NCI-H187 treated with DMSO at 0.1 percent for 48 hours (cell line): ENCODE data around the gene MYCBP2.
"Not testable (repeated sequence)": the region's sequence is repeated elsewhere in the genome, so short reads cannot be mapped to it uniquely, and the experiment has no call there.

Source experiments
- DNase-seq: peaks from one replicate; lab custom pipeline; 2025; lab: John Stamatoyannopoulos, UW

Gene MYCBP2

DNA sequence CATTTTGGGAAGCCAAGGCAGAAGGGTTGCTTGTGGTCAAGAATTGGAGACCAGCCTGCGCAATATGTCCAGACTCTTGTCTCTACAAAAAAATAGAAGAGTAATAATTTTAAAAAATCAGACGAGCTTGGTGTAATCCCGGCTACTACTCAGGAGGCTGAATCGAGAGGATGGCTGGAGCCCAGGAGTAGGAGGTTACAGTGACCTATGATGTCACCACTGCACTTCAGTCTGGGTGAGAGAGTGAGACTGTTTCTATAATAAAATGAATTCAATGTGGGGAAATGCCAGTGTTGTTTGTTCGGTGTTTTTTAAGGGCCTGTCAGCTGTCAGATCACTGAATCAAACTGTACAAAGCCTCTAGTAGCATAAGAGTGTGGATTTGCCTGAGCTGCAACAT is 298.7 kb downstream of the MYCBP2 start:
- no peak for DNase-seq

DNA sequence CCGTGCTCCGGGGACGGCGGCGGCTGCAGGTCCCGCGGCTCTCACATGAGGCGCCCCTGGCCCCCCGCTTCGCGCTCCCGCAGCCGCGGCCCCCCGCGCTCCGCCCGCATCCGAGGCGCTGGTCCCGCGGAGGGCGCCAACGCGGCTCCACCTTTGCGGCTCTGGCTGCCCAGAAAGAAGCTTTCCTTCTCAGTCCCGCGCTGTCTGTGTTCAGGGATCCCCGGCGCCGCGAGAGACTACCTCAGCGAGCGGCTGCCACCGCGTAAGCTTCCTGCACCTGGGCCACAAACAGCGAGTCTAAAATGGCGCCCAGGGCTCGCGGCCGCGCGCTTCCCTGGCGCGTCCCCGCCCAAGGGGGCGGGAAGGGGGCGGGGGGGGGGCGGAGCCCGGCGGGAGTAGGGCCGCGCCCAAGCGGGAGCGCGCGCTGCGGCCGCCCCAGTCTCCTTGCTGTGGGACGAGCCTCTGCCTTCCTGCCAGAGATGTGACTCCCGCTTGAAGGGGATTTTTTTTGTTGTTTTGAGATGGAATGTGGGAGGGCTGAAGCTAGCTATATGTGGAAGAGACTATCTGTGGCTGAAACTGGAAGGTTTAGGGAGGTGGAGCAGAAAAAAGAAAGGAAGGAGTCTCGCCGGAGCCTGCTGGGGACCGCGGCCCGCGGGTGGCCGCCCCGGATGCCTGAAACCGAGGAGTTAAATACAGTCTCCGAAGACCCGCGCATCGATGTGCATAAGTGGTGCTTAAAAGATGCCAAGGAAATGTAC is 299.9 kb downstream of the MYCBP2 start, which contains the start of gene FBXL3:
TSS of gene FBXL3 (minus strand) at position 299 of the 761 bp plus-strand sequence. CDS start 5,299 bp downstream, outside the sequence.
- peak; percentile 63 for DNase-seq

- no peak for DNase-seq
These were observed 300.5 kb downstream of the MYCBP2 start for GRCh38 chr13:77026255-77026860.

DNA sequence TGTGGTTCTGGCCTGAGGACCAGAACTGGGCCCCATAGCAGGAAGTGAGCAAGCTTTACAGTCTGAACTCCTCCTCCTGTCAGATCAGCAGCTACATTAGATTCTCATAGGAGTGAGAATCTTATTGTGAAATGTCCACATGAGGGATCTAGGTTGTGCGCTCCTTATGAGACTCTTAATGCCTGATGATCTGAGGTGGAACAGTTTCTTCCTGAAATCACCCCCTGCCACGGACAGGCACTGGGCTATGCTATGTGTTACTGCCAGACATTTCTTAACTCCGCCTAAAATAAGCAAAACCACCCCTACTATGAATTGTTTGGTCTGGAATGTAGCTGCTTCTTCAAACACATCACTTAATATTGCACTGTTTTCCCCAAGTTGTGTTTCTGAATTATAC is 304.6 kb downstream of the MYCBP2 start:
- no peak for DNase-seq

GRCh38 chr13:77019756-77020155 is 307.1 kb downstream of the MYCBP2 start:
- no peak for DNase-seq

DNA sequence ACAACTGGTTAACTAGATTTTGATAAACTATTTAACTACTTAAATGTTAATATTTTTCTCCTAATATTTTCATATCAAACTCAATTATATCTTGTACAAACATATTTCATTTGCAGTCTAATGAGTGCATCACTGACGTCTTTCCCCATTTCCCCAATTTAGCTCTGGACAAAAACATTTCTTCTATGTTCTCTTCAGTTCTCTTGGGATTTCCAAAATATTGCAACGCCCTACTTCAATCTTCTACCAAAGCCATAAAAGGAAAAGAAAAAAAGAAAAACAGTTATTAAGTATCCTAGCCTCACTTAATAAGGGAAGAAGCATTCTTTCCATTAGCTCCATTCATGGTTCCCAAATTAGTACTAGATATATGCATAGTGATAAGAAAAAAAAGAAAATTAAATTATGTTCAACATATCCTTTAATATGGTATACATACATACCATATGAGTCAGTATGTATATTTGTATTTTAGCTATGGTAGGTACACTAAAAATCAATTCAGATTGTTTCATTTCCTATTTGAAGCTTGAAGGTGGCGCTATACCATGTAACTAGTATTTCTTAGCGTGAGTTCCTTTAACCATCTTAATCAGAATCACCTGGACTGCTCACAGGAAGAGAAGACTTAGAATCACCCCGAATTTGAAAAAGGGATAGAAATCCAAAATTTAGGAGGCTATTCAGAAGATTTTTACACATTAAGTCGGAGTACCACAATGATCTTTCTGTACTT is 309.8 kb downstream of the MYCBP2 start:
- no peak for DNase-seq

GRCh38 chr13:77016251-77016812 is 310.6 kb downstream of the MYCBP2 start:
- no peak for DNase-seq

- no peak for DNase-seq
These were observed 311.8 kb downstream of the MYCBP2 start for GRCh38 chr13:77014906-77015685.

DNA sequence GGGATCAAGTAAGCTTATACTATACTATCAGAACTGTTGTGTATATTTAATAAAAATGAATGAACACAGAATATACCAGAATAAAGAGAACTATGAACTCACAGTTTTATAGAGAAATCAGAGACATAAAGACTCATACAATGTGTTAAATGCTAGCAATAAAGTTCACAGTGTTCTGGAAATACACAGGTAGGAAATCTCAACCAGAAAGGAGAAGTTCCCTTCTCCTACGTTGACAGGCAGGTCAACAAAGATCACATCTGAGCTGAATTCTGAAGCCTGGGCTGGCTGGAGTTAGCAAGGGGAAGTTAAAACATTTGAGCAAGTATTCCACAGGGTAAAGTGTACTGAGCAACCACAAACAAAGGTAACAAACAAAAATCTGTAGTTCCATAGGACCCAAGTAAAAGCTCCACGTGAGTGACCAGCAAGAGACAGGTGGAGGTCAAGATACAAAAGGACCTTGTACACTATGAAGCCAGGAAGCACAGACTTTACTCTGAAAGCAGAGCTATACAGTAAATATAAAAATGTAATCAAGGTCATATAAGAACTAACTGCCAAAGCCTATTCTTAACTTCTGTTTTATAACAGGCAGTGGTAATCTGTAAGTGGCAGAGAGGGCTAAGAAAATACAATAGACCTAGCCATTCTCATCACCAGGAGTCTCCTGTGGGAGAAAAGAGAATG is 312.9 kb downstream of the MYCBP2 start:
- no peak for DNase-seq

DNA sequence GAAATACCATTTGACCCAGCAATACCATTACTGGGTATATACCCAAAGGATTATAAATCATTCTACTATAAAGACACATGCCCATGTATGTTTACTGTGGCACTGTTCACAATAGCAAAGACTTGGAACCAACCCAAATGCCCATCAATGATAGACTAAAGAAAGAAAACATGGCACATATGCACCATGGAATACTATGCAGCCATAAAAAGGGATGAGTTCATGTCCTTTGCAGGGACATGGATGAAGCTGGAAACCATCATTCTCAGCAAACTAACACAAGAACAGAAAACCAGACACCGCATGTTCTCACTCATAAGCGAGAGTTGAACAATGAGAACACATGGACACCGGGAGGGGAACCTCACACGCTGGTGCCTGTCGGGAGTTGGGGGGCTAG is 317.2 kb downstream of the MYCBP2 start:
- DNase-seq, result not testable (repeated sequence)

DNA sequence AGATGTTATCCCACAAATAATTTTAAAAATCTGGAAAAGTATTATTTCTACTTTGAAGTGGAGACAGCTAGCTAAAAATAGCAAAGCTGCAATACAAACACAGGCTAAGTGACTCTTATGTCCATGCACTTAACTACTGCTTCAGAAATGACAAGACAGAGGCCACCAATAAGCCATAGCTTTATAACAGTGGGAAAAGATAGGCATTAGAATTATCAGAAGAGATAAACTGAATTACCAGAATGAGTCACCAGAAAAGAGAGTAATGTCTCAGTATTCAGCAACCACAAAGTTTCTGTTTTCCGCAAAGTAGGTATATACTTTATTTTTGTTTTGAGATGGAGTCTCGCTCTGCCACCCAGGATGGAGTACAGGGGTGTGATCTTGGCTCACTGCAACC is 317.9 kb downstream of the MYCBP2 start:
- no peak for DNase-seq

DNA sequence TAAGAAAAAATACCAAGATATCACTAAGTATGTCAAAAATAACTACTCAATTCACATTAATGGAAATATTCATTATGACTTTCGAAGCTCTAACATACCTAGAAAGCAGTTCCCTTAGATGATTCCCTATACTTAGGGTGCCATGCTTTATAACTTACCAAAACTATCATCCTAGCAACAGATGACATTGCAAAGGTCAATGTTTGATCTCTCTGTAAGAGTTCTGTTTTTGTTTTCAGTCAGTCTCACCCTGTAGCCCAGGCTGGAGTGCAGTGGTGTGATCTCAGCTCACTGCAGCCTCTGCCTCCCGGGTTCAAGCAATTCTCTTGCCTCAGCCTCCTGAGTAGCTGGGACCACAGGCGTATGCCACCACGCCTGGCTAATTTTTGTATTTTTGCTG is 318.6 kb downstream of the MYCBP2 start:
- not testable (repeated sequence) for DNase-seq

GRCh38 chr13:77002590-77003190 is 324.2 kb downstream of the MYCBP2 start:
- DNase-seq, result no peak

DNA sequence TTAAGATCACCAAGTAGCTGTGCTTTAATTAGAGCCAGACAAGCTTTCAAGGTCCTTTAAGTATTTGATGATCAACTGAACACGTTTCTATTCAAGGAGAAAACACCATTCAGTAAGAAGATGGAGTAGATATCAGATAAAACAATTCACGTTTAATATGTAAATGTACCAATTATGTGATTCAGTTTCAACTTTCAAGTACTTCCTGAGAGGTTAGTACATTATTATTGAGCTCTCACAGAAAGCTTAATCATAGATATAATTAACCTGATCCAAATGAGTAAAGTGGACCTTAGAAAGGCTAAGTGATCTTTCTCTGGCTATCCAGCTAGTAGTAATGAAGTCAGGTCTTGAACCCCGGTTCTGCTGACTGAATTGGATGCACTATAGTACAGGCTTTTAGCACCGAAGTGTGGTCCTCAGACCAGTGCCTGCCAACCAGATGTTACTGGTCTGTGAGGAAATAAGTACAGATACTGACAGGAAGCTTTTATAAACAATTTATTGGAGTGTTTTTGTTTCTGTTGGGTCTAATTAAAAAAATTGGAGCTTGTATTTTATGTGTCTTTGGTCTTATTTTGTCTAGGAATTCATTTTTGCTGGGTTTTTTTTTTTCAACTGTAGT is 324.8 kb downstream of the MYCBP2 start:
- DNase-seq, result no peak

DNA sequence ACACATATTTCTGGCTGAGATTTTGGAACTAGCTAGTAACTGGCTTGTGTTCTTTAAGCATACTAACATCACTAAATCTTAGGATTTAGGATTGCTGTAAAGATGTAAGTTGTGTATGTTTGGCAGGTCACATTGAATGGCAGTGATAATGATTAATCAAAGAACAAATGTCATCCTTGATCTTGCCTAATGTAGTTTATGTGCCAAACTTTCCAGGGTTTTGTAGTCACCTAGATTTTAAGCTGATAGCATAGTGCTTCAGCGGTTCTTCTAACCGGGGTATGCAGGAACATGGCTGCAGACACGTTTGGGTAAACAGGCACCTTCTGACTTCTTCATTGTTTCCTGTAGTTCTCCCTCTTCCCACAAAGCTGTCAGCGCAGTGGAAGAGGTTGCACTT is 325.4 kb downstream of the MYCBP2 start:
- no peak for DNase-seq

- no peak for DNase-seq
These were observed 326.4 kb downstream of the MYCBP2 start for GRCh38 chr13:77000475-77000874.
